Spinal cord (tissue), 10 donors: ENCODE data around the gene ZNF598. TPM values are rescaled to one million over a fixed set of nuclear protein-coding genes. Genes with fewer than 3 reads are reported as not detected.
"Not testable (repeated sequence)": the region's sequence is repeated elsewhere in the genome, so short reads cannot be mapped to it uniquely, and the experiment has no call there.

Source experiments
- DNase-seq, 6 donors: peaks; one replicate each; pipeline versions ENCODE4 v3.0.0 to v3.0.0-alpha.2; 2013 to 2015; ENCODE audit warnings: low spot score in 6 of 6, low read depth in 4 of 6
- H3K27ac ChIP-seq: one replicate; pipeline ENCODE4 v1.5.1; 2013; ENCODE audit warnings: low read depth, low read length, control low read depth
- H3K27me3 ChIP-seq: one replicate; pipeline ENCODE4 v1.6.1; 2013; ENCODE audit warnings: low read length; ENCODE audit not compliant: control insufficient read depth, insufficient read depth
- H3K36me3 ChIP-seq: one replicate; pipeline ENCODE4 v1.6.1; 2013; ENCODE audit warnings: low read length; ENCODE audit not compliant: control insufficient read depth, insufficient read depth
- H3K4me1 ChIP-seq: one replicate; pipeline ENCODE4 v1.6.1; 2013; ENCODE audit warnings: low read length; ENCODE audit not compliant: control insufficient read depth, insufficient read depth
- H3K4me3 ChIP-seq: one replicate; pipeline ENCODE4 v1.5.1; 2013; ENCODE audit warnings: low read depth, low read length, control low read depth
- H3K9me3 ChIP-seq: one replicate; pipeline ENCODE4 v1.6.1; 2013; ENCODE audit warnings: low read length; ENCODE audit not compliant: control insufficient read depth, insufficient read depth
- WGBS: methylation state at CpG from one replicate; pipeline ENCODE4 v1.1.5; 2013; ENCODE audit warnings: missing lambda C conversion rate; ENCODE audit not compliant: insufficient coverage; 5-methylcytosine and 5-hydroxymethylcytosine counted together
- polyA plus RNA-seq, 2 donors: library from polyadenylated mRNA; unstranded; fragments of 120-200 nt; gene quantifications; one replicate each; pipeline ENCODE4 v1.2.1, GENCODE V29; 2013; ENCODE audit not compliant: insufficient read length in 2 of 2
- total RNA-seq, 2 donors: library from RNA; depleted of rRNA in 1 of 2; stranded (reverse); fragments of 120-200 nt in 1 of 2; fragments of >200 nt in 1 of 2; gene quantifications; one replicate each; pipeline versions ENCODE4 v1.2.3 to v1.2.4, GENCODE V29; 2013 to 2014
- donor health status: healthy.

The ZNF598 gene
- total and polyA plus RNA-seq, 4 donors = 5.4 to 31.7 (median 18.5) TPM

DNA sequence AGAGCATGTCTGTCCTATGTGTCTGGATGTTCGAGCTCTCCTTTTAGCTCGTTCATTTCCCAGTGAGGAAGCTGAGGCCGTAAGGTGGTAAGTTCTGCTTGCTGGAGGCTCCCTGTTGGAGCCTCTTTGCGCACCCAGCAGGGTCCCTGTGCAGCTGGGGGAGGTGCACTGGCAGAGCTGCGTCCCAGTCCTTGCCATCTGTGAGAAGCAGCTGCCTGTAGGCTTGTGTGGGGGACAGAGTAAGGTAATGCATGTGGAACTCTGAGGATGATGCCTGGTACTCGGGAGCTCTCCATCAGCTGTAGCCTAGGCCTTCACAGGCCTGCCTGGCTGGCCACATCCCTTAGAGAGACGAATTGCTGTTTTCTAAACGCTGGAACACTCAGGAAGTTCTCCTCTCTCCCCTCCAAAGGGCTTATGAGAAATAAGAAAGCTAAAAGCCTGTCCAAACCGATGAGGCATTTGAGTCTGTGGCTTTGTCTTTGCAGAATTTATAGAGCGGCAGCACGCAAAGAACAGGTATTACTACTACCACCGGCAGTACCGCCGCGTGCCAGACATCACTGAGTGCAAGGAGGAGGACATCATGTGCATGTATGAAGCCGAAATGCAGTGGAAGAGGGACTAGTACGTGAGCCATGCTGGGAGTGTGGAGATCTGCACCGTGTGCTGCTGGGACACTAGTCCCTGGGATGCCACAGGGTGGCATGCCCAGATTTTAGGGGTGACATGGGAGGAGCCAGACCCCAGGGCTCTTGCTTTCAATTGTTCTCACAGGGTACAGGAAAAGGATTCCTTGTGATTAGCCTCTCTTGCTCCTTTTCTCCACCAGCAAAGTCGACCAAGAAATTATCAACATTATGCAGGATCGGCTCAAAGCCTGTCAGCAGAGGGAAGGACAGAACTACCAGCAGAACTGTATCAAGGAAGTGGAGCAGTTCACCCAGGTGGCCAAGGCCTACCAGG is 48.7 kb downstream of the ZNF598 start:
- Histone ChIP-seq H3K36me3 (peaks cover 28% of the 10 kb centered on the region), H3K27me3 (no peaks in the 10 kb centered on the region), H3K4me1 (peaks cover 50% of the 10 kb centered on the region), H3K27ac (no peak overlapping the region), H3K9me3 (no peaks in the 10 kb centered on the region), H3K4me3 (peak overlapping the region; percentile 85)
- DNase-seq = no peak
- WGBS = 57% methylated on average over 16 of the region's 20 CpGs

GRCh38 chr16:1959269-1960039 is 50.2 kb downstream of the ZNF598 start, which contains the start of gene NDUFB10:
Gene NDUFB10 (plus strand): TSS chr16:1959538. CDS start chr16:1959625, 87 bp downstream.
- H3K9me3 ChIP-seq = no peaks in the 10 kb centered on the region
- peak within 1 kb of the TSS; percentile 40 for H3K27ac ChIP-seq
- no peaks in the 10 kb centered on the region for H3K27me3 ChIP-seq
- WGBS = under 1% methylated on average over 79 of the region's 79 CpGs
- H3K36me3 ChIP-seq = peaks cover 25% of the 10 kb centered on the region
- peak within 1 kb of the TSS; percentile 85 for H3K4me3 ChIP-seq
- DNase-seq = peak in 4 of 6 donors; percentile 68 to 95 (median 84)
- H3K4me1 ChIP-seq = peaks cover 42% of the 10 kb centered on the region

DNA sequence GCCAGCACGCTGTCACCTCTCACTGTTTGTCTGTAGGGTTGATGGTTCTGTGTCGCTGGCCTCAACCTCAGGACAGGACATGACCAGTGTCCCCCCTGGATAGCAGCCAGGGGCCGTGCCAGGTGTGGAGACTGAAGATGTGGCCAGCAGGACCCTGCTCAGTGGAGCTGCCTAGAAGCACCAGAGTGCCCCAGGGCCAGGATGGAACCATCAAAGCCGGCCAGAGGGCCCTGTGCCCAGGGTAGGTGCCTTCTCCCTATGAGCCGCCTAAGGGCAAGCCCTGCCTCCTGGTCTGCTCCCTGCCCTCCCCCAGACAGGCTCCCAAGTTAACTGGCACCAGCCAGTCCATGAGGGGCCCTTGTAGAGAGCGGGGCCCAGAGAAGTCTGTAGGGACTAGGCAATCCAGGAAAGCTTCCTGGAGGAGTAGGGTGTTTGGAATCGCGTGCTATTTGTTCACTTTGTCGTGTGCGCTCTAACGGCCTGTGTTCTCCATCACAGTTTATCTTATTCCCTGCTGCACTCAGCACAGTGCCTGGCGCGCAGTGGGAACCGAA is 50.8 kb downstream of the ZNF598 start:
- Histone ChIP-seq H3K4me1 (peaks cover 38% of the 10 kb centered on the region), H3K27ac (no peak overlapping the region)
- 36% methylated on average over 11 of the region's 14 CpGs for WGBS

GRCh38 chr16:1958143-1958491 is 51.5 kb downstream of the ZNF598 start:
- H3K4me3 ChIP-seq, H3K27me3 ChIP-seq, DNase-seq, H3K27ac ChIP-seq, H3K9me3 ChIP-seq: not testable (repeated sequence)
- H3K4me1 ChIP-seq = peaks cover 31% of the 10 kb centered on the region
- 61% methylated on average over 30 of the region's 30 CpGs for WGBS
- peaks cover 16% of the 10 kb centered on the region for H3K36me3 ChIP-seq

More for the DNA sequence above, 50.8 kb downstream of the ZNF598 start:
- Histone ChIP-seq H3K36me3 (peaks cover 21% of the 10 kb centered on the region), H3K27me3 (no peaks in the 10 kb centered on the region), H3K4me3 (peak overlapping the region; percentile 21), H3K9me3 (no peaks in the 10 kb centered on the region)
- DNase-seq = no peak

DNA sequence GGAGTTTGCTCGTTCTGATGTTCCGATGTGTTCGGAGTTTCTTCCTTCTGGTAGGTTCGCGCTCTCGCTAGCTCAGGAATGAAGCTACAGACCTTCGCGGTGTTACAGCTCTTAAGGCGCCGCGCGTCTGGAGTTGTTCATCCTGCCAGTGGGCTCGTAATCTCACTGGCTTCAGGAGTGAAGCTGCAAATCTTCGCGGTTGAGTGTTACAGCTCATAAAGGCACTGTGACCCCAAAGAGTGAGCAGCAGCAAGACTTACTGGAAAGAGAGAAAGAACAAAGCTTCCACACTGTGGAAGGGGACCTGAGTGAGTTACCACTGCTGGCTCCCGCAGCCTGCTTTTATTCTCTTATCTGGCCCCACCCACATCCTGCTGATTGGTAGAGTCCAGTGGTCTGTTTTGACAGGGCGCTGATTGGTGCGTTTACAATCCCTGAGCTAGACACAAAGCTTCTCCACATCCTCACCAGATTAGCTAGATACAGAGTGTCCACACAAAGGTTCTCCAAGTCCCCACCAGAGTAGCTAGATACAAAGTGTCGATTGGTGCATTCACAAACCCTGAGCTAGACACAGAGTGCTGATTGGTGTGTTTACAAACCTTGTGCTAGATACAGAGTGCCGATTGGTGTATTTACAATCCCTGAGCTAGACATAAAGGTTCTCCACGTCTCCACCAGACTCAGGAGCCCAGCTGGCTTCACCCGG is 52.0 kb downstream of the ZNF598 start:
- DNase-seq, H3K4me3 ChIP-seq, H3K9me3 ChIP-seq, H3K27me3 ChIP-seq, H3K27ac ChIP-seq: not testable (repeated sequence)
- H3K36me3 ChIP-seq = peaks cover 11% of the 10 kb centered on the region
- H3K4me1 ChIP-seq = peaks cover 26% of the 10 kb centered on the region
- WGBS = 92% methylated on average over 18 of the region's 22 CpGs

- H3K36me3 ChIP-seq = no peaks in the 10 kb centered on the region
- H3K4me3 ChIP-seq = no peak overlapping the region
- H3K9me3 ChIP-seq = no peaks in the 10 kb centered on the region
- no peak overlapping the region for H3K27ac ChIP-seq
- DNase-seq = no peak
- no peaks in the 10 kb centered on the region for H3K27me3 ChIP-seq
- 92% methylated on average over 19 of the region's 22 CpGs for WGBS
- H3K4me1 ChIP-seq = peaks cover 2% of the 10 kb centered on the region
These were observed 55.9 kb downstream of the ZNF598 start for GRCh38 chr16:1953734-1954133.

GRCh38 chr16:1950559-1950958 is 59.1 kb downstream of the ZNF598 start:
- H3K4me1 ChIP-seq = no peaks in the 10 kb centered on the region
- no peaks in the 10 kb centered on the region for H3K27me3 ChIP-seq
- H3K4me3 ChIP-seq = no peak overlapping the region
- 87% methylated on average over 19 of the region's 19 CpGs for WGBS
- peaks cover 3% of the 10 kb centered on the region for H3K36me3 ChIP-seq
- DNase-seq = no peak
- no peak overlapping the region for H3K27ac ChIP-seq
- H3K9me3 ChIP-seq = no peaks in the 10 kb centered on the region

- Histone ChIP-seq H3K4me1 (no peaks in the 10 kb centered on the region), H3K27me3 (no peaks in the 10 kb centered on the region), H3K36me3 (peaks cover 3% of the 10 kb centered on the region), H3K9me3 (no peaks in the 10 kb centered on the region), H3K4me3 (no peak overlapping the region), H3K27ac (no peak overlapping the region)
- no peak for DNase-seq
- 74% methylated on average over 7 of the region's 7 CpGs for WGBS
These were observed 59.6 kb downstream of the ZNF598 start for GRCh38 chr16:1950047-1950446.

DNA sequence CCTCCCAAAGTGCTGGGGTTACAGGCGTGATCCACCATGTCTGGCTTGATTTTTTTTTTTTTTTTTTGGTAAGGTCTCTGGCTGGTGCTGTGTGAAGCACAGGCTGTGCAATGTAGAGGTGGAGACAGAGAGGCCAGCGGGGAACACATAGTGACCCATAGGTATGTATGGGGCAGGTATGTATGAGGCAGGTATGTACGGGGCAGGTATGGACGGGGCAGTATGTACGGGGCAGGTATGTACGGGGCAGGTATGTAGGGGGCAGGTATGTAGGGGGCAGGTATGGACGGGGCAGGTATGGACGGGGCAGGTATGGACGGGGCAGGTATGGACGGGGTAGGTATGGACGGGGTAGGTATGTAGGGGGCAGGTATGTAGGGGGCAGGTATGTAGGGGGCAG is 60.1 kb downstream of the ZNF598 start:
- Histone ChIP-seq H3K27me3 (no peaks in the 10 kb centered on the region), H3K4me1 (no peaks in the 10 kb centered on the region), H3K4me3 (no peak overlapping the region), H3K27ac (no peak overlapping the region), H3K36me3 (peaks cover 3% of the 10 kb centered on the region), H3K9me3 (no peaks in the 10 kb centered on the region)
- 92% methylated on average over 7 of the region's 11 CpGs for WGBS
- no peak for DNase-seq
